Prostate gland (tissue), 2 donors: ENCODE data around the gene DCDC1. TPM values are rescaled to one million over a fixed set of nuclear protein-coding genes. Genes with fewer than 3 reads are reported as not detected.
"Not testable (repeated sequence)": the region's sequence is repeated elsewhere in the genome, so short reads cannot be mapped to it uniquely, and the experiment has no call there.

Experiments
- DNase-seq: peaks from one replicate; pipeline ENCODE4 v3.0.0-alpha.2; 2019; ENCODE audit warnings: low spot score
- H3K27ac ChIP-seq, 2 donors: fragments of 200-600 bp; sonication (generic); 2 replicates each; pipeline ENCODE4 v1.5.1; 2017 to 2019
- H3K27me3 ChIP-seq: fragments of 200-600 bp; sonication (generic); replicated peaks from 2 replicates; pipeline ENCODE4 v1.5.1; 2019; ENCODE audit not compliant: insufficient read depth
- H3K36me3 ChIP-seq, 2 donors: fragments of 200-600 bp; sonication (generic); 1 replicate in 1 of 2; 2 replicates in 1 of 2; pipeline versions ENCODE4 v1.5.1 to v1.8.1; 2017 to 2019
- H3K4me1 ChIP-seq: fragments of 200-600 bp; sonication (generic); replicated peaks from 2 replicates; pipeline ENCODE4 v1.5.1; 2019
- H3K4me3 ChIP-seq, 2 donors: fragments of 200-600 bp; sonication (generic); 2 replicates each; pipeline ENCODE4 v1.5.1; 2017 to 2019
- H3K9me3 ChIP-seq: fragments of 200-600 bp; sonication (generic); 2 replicates; pipeline ENCODE4 v1.5.1; 2017
- CTCF ChIP-seq, 4 experiments: fragments of 200-600 bp in 2 of 4; fragments of 450-650 bp in 2 of 4; sonication (generic) in 2 of 4; IDR thresholded peaks; 1 replicate in 3 of 4; 2 replicates in 1 of 4; pipeline ENCODE4 v1.5.1; 2016 to 2019; ENCODE audit warnings: antibody characterized with exemption in 4 of 4, mild to moderate bottlenecking in 2 of 4, moderate library complexity in 2 of 4
- POLR2A ChIP-seq: fragments of 450-650 bp; IDR thresholded peaks from one replicate; pipeline ENCODE4 v1.6.1; 2016; ENCODE audit warnings: antibody characterized with exemption, mild to moderate bottlenecking
- POLR2AphosphoS5 ChIP-seq: sonication (generic); formaldehyde crosslinking; IDR thresholded peaks from one replicate; pipeline ENCODE4 v1.6.1; 2017; ENCODE audit warnings: antibody characterized with exemption
- WGBS: methylation state at CpG from one replicate; pipeline ENCODE4 v1.1.5; 2018; 5-methylcytosine and 5-hydroxymethylcytosine counted together
- intact Hi-C: fragments of 100-400 bp; cut with DNase I; formaldehyde crosslinking; loops from one replicate; pipeline ENCODE4 v1.14.2; 2022
- total RNA-seq, 2 donors: library from RNA; depleted of rRNA; stranded (reverse); fragments of >200 nt; gene quantifications; one replicate each; pipeline ENCODE4 v1.1.0, GENCODE V29; 2016

DCDC1 gene
- total RNA-seq, 2 donors from 2014 or later: 0.36 to 2.5 TPM

GRCh38 chr11:30949838-30950237, 419.7 kb downstream of the DCDC1 start:
- Histone ChIP-seq H3K4me3 (no peak overlapping the region), H3K27me3 (no peaks in the 10 kb centered on the region), H3K36me3 (no peaks in the 10 kb centered on the region), H3K4me1 (no peaks in the 10 kb centered on the region), H3K27ac (no peak overlapping the region), H3K9me3 (no peaks in the 10 kb centered on the region)
- TF ChIP-seq POLR2A: no peak
- TF ChIP-seq POLR2AphosphoS5: no peak
- TF ChIP-seq CTCF (IDR thresholded peaks at IDR 0.05): no peak
- 87% methylated on average over 3 of the region's 3 CpGs for WGBS
- intact Hi-C loops: no loop called here
- DNase-seq: no peak

GRCh38 chr11:30947715-30948114, 421.8 kb downstream of the DCDC1 start:
- H3K4me1 ChIP-seq, H3K27me3 ChIP-seq, H3K27ac ChIP-seq, H3K9me3 ChIP-seq, DNase-seq, H3K4me3 ChIP-seq, H3K36me3 ChIP-seq, intact Hi-C loops: not testable (repeated sequence)
- WGBS: 78% methylated on average over 1 of the region's 1 CpG

GRCh38 chr11:30938810-30939209, 430.7 kb downstream of the DCDC1 start:
- H3K4me1 ChIP-seq: no peaks in the 10 kb centered on the region
- intact Hi-C loops: no loop called here
- no peak for TF ChIP-seq POLR2AphosphoS5
- TF ChIP-seq POLR2A: no peak
- no peak for TF ChIP-seq CTCF (IDR thresholded peaks at IDR 0.05)
- H3K36me3 ChIP-seq: no peaks in the 10 kb centered on the region
- 79% methylated on average over 6 of the region's 6 CpGs for WGBS
- no peak overlapping the region for H3K4me3 ChIP-seq
- H3K27ac ChIP-seq: no peak overlapping the region
- DNase-seq: no peak
- H3K27me3 ChIP-seq: no peaks in the 10 kb centered on the region
- no peaks in the 10 kb centered on the region for H3K9me3 ChIP-seq

- no peaks in the 10 kb centered on the region for H3K36me3 ChIP-seq
- TF ChIP-seq POLR2A: no peak
- TF ChIP-seq POLR2AphosphoS5: no peak
- TF ChIP-seq CTCF (IDR thresholded peaks at IDR 0.05): no peak
- no peak overlapping the region for H3K27ac ChIP-seq
- WGBS: 27% methylated on average over 5 of the region's 5 CpGs
- no peak overlapping the region for H3K4me3 ChIP-seq
- no peaks in the 10 kb centered on the region for H3K9me3 ChIP-seq
- intact Hi-C loops: no loop called here
- DNase-seq: no peak
- H3K27me3 ChIP-seq: no peaks in the 10 kb centered on the region
- H3K4me1 ChIP-seq: no peaks in the 10 kb centered on the region
Observed at GRCh38 chr11:30938171-30938570, 431.4 kb downstream of the DCDC1 start.

GRCh38 chr11:30936491-30936890, 433.0 kb downstream of the DCDC1 start:
- intact Hi-C loops: no loop called here
- no peak overlapping the region for H3K27ac ChIP-seq
- H3K27me3 ChIP-seq: no peaks in the 10 kb centered on the region
- no peaks in the 10 kb centered on the region for H3K36me3 ChIP-seq
- no peaks in the 10 kb centered on the region for H3K9me3 ChIP-seq
- H3K4me1 ChIP-seq: no peaks in the 10 kb centered on the region
- H3K4me3 ChIP-seq: no peak overlapping the region
- WGBS: 70% methylated on average over 2 of the region's 2 CpGs
- no peak for DNase-seq
- TF ChIP-seq POLR2AphosphoS5 (no peak), POLR2A (no peak), CTCF (IDR thresholded peaks at IDR 0.05) (no peak)
